K562 (cell line): ENCODE results near the gene ANKS3. TPM values are rescaled to one million over a fixed set of nuclear protein-coding genes. Genes with fewer than 3 reads are reported as not detected.

ENCODE experiments used
- ATAC-seq: fragments of 200-7000 bp; cut with Tn5 transposase; 3 replicates; pipeline ENCODE4 v1.9.1; 2020; ENCODE audit warnings: moderate library complexity
- BruUV-seq: library from RNA; stranded (reverse); fragments of 400-500 nt; replicated peaks from 2 replicates; lab custom pipeline; 2021; lab: Mats Ljungman, UMichigan
- CTCF ChIA-PET: fragments of 300-600 bp; formaldehyde crosslinking; extraction: SDS; loops from one replicate; lab custom pipeline; 2021; ENCODE audit warnings: low intra/inter-chr PET ratio; lab: Yijun Ruan, JAX
- POLR2A ChIA-PET: fragments of 300-600, 350-650 bp; sonication (Branson Sonifier 250); formaldehyde crosslinking; extraction: SDS; loops from one replicate; lab custom pipeline; 2021; ENCODE audit warnings: antibody characterized with exemption, inconsistent platforms; lab: Yijun Ruan, JAX
- DNase-seq, 4 experiments: peaks; one replicate each; pipeline versions ENCODE4 v3.0.0 to v3.0.0-alpha.2; 2011 to 2018; ENCODE audit warnings: low spot score in 3 of 4, mixed read lengths in 3 of 4; ENCODE audit errors: extremely low read depth in 1 of 4
- FAIRE-seq: peaks from 2 replicates; lab custom pipeline; 2011; peaks lifted over from hg19 to GRCh38; lab: Jason Lieb, UNC
- H2AFZ ChIP-seq: 2 replicates; pipeline ENCODE4 v1.6.0; 2011; ENCODE audit warnings: low read depth, low read length, control low read depth, inconsistent platforms
- H3K27ac ChIP-seq: fragments of 200-600 bp; 3 replicates; pipeline ENCODE4 v1.8.0; 2011; ENCODE audit warnings: low read depth, mild to moderate bottlenecking, control low read depth, inconsistent platforms, low read length, moderate library complexity, mixed read lengths; ENCODE audit errors: extremely low read depth
- H3K27me3 ChIP-seq, 2 experiments: fragments of 300-600 bp in 1 of 2; 2 replicates in 1 of 2; 3 replicates in 1 of 2; pipeline versions ENCODE4 v1.6.0 to v1.8.0; 2011; ENCODE audit warnings: inconsistent platforms in 2 of 2, low read length in 2 of 2, mild to moderate bottlenecking in 1 of 2, mixed read lengths in 1 of 2, moderate library complexity in 1 of 2; ENCODE audit not compliant: control insufficient read depth in 2 of 2, insufficient read depth in 2 of 2
- H3K36me3 ChIP-seq: fragments of 300-600 bp; 3 replicates; pipeline ENCODE4 v1.8.0; 2011; ENCODE audit warnings: mild to moderate bottlenecking, low read length, inconsistent platforms; ENCODE audit not compliant: control insufficient read depth, insufficient read depth
- H3K4me1 ChIP-seq, 2 experiments: fragments of 200-600 bp in 1 of 2; replicated peaks in 1 of 2; 2 replicates in 1 of 2; 3 replicates in 1 of 2; pipeline versions ENCODE4 v1.5.1 to v1.8.0; 2011; ENCODE audit warnings: inconsistent platforms in 2 of 2, low read length in 2 of 2, mild to moderate bottlenecking in 1 of 2, mixed read lengths in 1 of 2, moderate library complexity in 1 of 2; ENCODE audit not compliant: control insufficient read depth in 2 of 2, insufficient read depth in 2 of 2
- H3K4me2 ChIP-seq: 2 replicates; pipeline ENCODE4 v1.6.1; 2011; ENCODE audit warnings: low read length, control low read depth, inconsistent platforms, mixed read lengths; ENCODE audit not compliant: insufficient read depth
- H3K4me3 ChIP-seq: fragments of 200-600 bp; sonication (generic), shearing (Covaris generic); 2 replicates; pipeline ENCODE4 v1.5.1; 2016; ENCODE audit warnings: control low read depth, inconsistent platforms
- H3K79me2 ChIP-seq: fragments of 200-600 bp; 3 replicates; pipeline ENCODE4 v1.8.0; 2011; ENCODE audit warnings: low read length, inconsistent platforms; ENCODE audit not compliant: control insufficient read depth, insufficient read depth
- H3K9ac ChIP-seq, 2 experiments: 2 replicates each; pipeline versions ENCODE4 v1.6.0 to v1.6.1; 2011; ENCODE audit warnings: low read depth in 2 of 2, low read length in 2 of 2, control low read depth in 1 of 2, inconsistent platforms in 1 of 2, mild to moderate bottlenecking in 1 of 2, mixed read lengths in 1 of 2; ENCODE audit not compliant: insufficient read depth in 1 of 2
- H3K9me1 ChIP-seq: one replicate; pipeline ENCODE4 v1.6.0; 2011; ENCODE audit warnings: inconsistent platforms, mild to moderate bottlenecking, low read length, moderate library complexity; ENCODE audit not compliant: control insufficient read depth, insufficient read depth
- H3K9me3 ChIP-seq: replicated peaks from 2 replicates; pipeline ENCODE4 v1.5.1; 2011; ENCODE audit warnings: low read depth, low read length, inconsistent platforms; ENCODE audit not compliant: control insufficient read depth, insufficient read depth
- H4K20me1 ChIP-seq: replicated peaks from 2 replicates; pipeline ENCODE4 v1.6.1; 2011; ENCODE audit warnings: low read length, inconsistent platforms, mixed read lengths; ENCODE audit not compliant: control insufficient read depth, insufficient read depth
- ZNF121 ChIP-seq: sonication (generic); formaldehyde crosslinking; conservative IDR thresholded peaks from 2 replicates; pipeline ENCODE4 v1.8.0; 2022; ENCODE audit warnings: missing genetic modification reagents
- WGBS: fragments of 100-300 bp; shearing (Covaris generic); methylation state at CpG from one replicate; pipeline ENCODE4 v1.1.6; 2016; ENCODE audit warnings: low coverage, mixed read lengths; ENCODE audit not compliant: insufficient coverage; ENCODE audit errors: missing lambda C conversion rate; 5-methylcytosine and 5-hydroxymethylcytosine counted together
- in situ Hi-C: fragments of 300-500 bp; cut with MboI; formaldehyde crosslinking; loops from 4 replicates; pipeline ENCODE4 v1.15.0; 2018; ENCODE audit warnings: inconsistent platforms, mixed read lengths
- intact Hi-C: fragments of 100-400 bp; cut with micrococcal nuclease; formaldehyde crosslinking; loops from 2 replicates; pipeline ENCODE4 v1.14.2; 2022
- polyA plus RNA-seq, 8 experiments: library from polyadenylated mRNA; depleted of rRNA in 4 of 8; stranded (reverse) in 5 of 8; unstranded in 3 of 8; fragments of >200 nt; fragmentation: Nextera tagmentation in 2 of 8; fragmentation: Illumina TruSeq in 1 of 8; extraction: Ambion mirVana in 2 of 8; extraction: Trizol in 1 of 8; gene quantifications; 2 replicates each; pipeline versions ENCODE4 v1.2.1 to v1.2.3, GENCODE V29; 2011 to 2014; ENCODE audit warnings: inconsistent platforms in 1 of 8, missing spikeins in 1 of 8
- total RNA-seq, 7 experiments: library from RNA; depleted of rRNA in 6 of 7; stranded (reverse); fragments of >200 nt in 6 of 7; fragmentation: Illumina TruSeq in 2 of 7; extraction: Trizol in 2 of 7; gene quantifications; 2 replicates each; pipeline versions ENCODE4 v1.2.1 to v1.2.3, GENCODE V29; 2011 to 2021; ENCODE audit warnings: low replicate concordance in 1 of 7
- TF ChIP-seq, protein P1 (sequence below): fragments of 250-450 bp; sonication (Bioruptor Pico); IDR thresholded peaks from 2 replicates; pipeline ENCODE4 v1.4.0; 2020; ENCODE audit warnings: mild to moderate bottlenecking, moderate library complexity

ANKS3 gene
- total and polyA plus RNA-seq, 9 of the 15 experiments (the other 6 are each of a cell fraction or from before 2014, with no cell fraction given) = 0.43 to 25.7 (median 14.8) TPM

DNA sequence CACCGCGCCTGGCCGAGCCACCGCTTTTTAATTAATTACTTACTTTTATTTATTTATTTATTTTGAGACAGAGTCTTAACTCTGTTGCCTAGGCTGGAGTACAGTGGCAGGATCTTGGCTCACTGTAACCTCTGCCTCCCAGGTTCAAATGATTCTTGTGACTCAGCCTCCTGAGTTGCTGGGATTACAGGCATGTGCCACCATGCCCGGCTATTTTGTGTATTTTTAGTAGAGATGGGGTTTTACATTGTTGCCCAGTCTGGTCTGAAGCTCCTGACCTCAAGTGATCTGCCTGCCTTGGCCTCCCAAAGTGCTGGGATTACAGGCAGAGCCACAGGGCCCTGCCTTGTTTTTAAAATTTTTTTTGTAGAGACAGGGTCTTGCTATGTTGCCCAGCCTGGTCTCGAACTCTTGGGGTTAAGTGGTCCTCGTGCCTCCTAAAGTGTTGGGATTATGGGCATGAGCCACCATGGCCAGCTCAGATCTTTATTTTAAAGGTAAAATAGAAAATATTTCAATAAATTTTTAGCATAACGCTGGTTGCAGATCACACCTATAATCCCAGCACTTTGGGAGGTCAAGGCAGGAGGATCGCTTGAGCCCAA is 59.0 kb downstream of the ANKS3 start:
- intact Hi-C loops = no loop called here
- in situ Hi-C loops = no loop called here
- POLR2A ChIA-PET = interaction anchor here (0.7 to 0.8 kb wide), 3 partner anchors 18 to 1232 kb away, joined by 3 read pairs; partner anchors contain the start of genes NAA60, NUDT16L1 and ZNF597
- peaks cover 0 to 38% of the 10 kb centered on the region in 2 experiments; a peak in 2 of 5 replicates for H3K4me1 ChIP-seq
- DNase-seq = no peak
- TF ChIP-seq, protein P1, sequence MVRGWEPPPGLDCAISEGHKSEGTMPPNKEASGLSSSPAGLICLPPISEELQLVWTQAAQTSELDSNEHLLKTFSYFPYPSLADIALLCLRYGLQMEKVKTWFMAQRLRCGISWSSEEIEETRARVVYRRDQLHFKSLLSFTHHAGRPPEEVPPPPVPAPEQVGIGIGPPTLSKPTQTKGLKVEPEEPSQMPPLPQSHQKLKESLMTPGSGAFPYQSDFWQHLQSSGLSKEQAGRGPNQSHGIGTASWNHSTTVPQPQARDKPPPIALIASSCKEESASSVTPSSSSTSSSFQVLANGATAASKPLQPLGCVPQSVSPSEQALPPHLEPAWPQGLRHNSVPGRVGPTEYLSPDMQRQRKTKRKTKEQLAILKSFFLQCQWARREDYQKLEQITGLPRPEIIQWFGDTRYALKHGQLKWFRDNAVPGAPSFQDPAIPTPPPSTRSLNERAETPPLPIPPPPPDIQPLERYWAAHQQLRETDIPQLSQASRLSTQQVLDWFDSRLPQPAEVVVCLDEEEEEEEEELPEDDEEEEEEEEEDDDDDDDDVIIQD = no peak
- TF ChIP-seq ZNF121 (CRISPR knock-in tag) = peak; percentile 57
- H3K4me3 ChIP-seq = no peak overlapping the region
- no peak for ATAC-seq
- CTCF ChIA-PET = no interaction called here
- BruUV-seq = no TSS peak
- no peak overlapping the region for H3K9ac ChIP-seq
- H3K27me3 ChIP-seq = no peaks in the 10 kb centered on the region
- FAIRE-seq = no peak
- no peaks in the 10 kb centered on the region for H4K20me1 ChIP-seq
- H3K79me2 ChIP-seq = no peaks in the 10 kb centered on the region
- H3K9me1 ChIP-seq = no peaks in the 10 kb centered on the region
- peaks cover 32% of the 10 kb centered on the region; the same call in 1 of the 3 replicates for H3K36me3 ChIP-seq
- H3K4me2 ChIP-seq = no peak overlapping the region
- WGBS = 95% methylated on average over 9 of the region's 9 CpGs
- no peak overlapping the region for H3K27ac ChIP-seq
- H2AFZ ChIP-seq = no peak overlapping the region
- H3K9me3 ChIP-seq = no peaks in the 10 kb centered on the region
